NCI-H2196 treated with DMSO at 0.1 percent for 48 hours (cell line): ENCODE results near the gene DDX52.

Experiments used
- DNase-seq: peaks from one replicate; lab custom pipeline; 2025; ENCODE audit not compliant: unreplicated experiment; lab: John Stamatoyannopoulos, UW

DDX52 gene

GRCh38 chr17:37585066-37585465, 58.2 kb downstream of the DDX52 start:
- no peak for DNase-seq

DNA sequence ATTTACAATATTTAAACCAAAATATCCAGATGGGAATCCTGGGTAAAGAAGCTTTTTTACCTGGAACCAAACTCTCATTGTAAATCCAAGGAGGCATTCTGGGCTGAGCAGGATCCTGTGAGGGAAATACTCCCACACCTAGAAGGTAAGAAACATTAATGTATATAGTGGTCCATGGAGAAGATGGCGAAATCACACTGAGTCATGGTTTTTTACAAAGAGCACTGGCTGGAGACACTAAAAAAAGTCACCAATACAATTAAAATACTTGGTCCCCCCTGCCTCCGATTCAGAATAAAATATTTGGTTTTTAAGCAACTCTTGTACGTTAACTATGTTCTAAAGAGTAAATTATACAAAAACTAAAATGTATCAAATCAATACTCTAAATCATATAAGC, 67.0 kb downstream of the DDX52 start:
- no peak for DNase-seq

DNA sequence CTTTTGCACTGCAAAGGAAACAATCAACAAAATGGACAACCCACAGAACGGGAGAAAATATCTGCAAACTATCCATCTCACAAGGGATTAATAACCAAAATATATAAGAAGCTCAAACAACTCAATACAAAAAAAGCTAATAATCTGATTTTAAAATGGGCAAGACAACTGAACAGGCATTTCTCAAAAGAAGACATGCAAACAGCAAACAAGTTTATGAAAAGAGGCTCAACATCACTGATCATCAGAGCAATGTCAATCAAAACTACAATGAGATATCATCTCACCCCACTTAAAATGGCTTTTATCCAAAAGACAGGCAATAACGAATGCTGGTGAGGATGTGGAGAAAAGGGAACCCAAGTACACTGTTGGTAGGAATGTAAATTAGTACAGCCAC, 68.8 kb downstream of the DDX52 start:
- DNase-seq: no peak

DNA sequence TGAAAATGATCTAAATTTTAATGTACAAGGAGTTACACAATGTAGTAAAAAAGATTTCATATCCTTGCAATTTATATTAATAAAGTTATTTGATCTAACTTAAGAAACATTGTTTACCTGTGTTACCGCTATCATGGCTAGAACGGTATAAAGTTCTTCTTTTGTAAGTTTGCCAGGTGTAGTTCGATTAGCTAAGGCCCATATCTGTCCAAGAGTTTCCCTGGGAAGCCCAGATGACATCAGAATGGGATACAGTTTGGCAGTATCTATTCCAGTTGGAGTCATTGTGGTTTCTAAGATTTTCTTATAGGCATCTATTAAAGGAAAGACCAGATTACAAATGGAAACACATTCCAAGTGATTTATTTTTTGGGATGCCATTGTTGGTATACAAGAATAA, 71.6 kb downstream of the DDX52 start:
- DNase-seq: no peak

GRCh38 chr17:37570527-37571093, 72.6 kb downstream of the DDX52 start:
- DNase-seq: no peak

DNA sequence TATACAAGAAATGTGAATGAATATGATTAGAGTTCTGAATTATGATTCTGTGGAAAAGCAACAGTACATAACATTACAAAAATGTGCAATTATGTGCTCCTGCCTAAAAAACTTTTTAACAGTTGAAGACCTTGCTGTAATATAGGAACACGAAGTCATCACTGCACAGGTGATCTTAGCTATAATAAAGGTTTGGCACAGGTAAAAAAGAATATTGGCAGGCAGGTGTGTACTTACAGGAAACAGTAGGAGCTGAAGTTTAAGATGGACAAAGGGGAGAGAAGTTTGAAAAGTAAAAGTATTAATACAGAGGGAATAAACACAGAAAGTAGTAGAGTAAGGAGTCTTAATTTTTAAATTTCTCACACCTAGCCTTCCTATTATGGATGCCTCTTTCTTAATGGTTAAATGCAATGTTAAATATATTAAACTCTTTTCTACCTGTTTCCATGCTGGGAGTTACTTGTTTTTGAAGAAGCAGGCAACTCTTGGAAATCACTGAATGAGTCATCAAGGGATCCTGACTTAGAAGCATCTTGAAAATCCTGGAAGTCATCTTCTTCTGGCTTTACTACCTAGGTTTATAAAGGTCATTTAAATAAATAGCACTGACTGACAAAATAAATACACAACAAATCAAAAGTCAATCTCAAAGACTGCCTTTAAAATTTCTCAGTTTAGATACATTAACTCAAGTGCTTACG, 74.7 kb downstream of the DDX52 start:
- DNase-seq: no peak

GRCh38 chr17:37567538-37567937, 75.7 kb downstream of the DDX52 start:
- DNase-seq: no peak

DNA sequence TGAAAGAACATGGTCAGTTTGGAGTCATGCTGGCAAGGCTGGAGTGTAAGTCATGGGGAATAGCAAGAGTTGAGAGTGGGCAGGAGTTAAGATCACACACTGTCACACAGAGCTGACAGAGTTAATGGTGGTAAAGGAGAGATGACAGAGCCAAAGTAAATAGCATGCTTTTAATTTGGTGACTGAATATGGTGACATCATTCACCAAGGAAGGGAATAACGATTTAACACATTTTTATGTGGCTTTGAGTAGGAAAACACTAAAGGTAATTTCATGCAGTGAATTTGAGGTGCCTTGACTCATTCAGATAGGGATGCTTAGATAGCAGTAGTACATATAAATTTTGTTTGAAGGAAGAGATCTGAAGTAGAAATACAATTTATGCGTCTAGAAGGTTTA, 76.1 kb downstream of the DDX52 start:
- no peak for DNase-seq

- no peak for DNase-seq
Measured at GRCh38 chr17:37564252-37564651, 79.0 kb downstream of the DDX52 start.

- no peak for DNase-seq
Measured at GRCh38 chr17:37562016-37562745, 81.1 kb downstream of the DDX52 start.
